LoVo (cell line): ENCODE results near the gene CDH24.

ENCODE experiments used
- DNase-seq: peaks from one replicate; pipeline ENCODE4 v3.0.0-alpha.2; 2016; ENCODE audit warnings: low spot score

The CDH24 gene

GRCh38 chr14:23043754-23044153, 13.6 kb downstream of the CDH24 start:
- DNase-seq, result no peak

GRCh38 chr14:23043145-23043544, 14.2 kb downstream of the CDH24 start:
- DNase-seq, result no peak

GRCh38 chr14:23042162-23042965, 15.0 kb downstream of the CDH24 start, which contains the start of gene PSMB11:
Gene PSMB11, plus strand, starts transcription at chr14:23042212. Its CDS starts 14 bp downstream, at chr14:23042226.
- DNase-seq, result no peak

GRCh38 chr14:23041729-23042128, 15.6 kb downstream of the CDH24 start:
- no peak for DNase-seq

- no peak for DNase-seq
Measured at GRCh38 chr14:23040100-23040499, 17.2 kb downstream of the CDH24 start.

GRCh38 chr14:23035303-23036144, 21.8 kb downstream of the CDH24 start:
- no peak for DNase-seq

- peak; percentile 93 for DNase-seq
Measured at GRCh38 chr14:23034498-23035302, 22.6 kb downstream of the CDH24 start, which contains the start of gene PSMB5. Gene PSMB5, minus strand, starts transcription at chr14:23034900. Its CDS starts 19 bp downstream, at chr14:23034881.

- no peak for DNase-seq
Measured at GRCh38 chr14:23033801-23034497, 23.4 kb downstream of the CDH24 start.

- DNase-seq, result no peak
Measured at GRCh38 chr14:23033251-23033727, 24.0 kb downstream of the CDH24 start.

- no peak for DNase-seq
Measured at GRCh38 chr14:23030936-23031335, 26.4 kb downstream of the CDH24 start.

GRCh38 chr14:23028799-23029198, 28.5 kb downstream of the CDH24 start:
- no peak for DNase-seq

GRCh38 chr14:23025151-23025814, 32.0 kb downstream of the CDH24 start:
- DNase-seq, result no peak

- no peak for DNase-seq
Measured at GRCh38 chr14:23024612-23025075, 32.7 kb downstream of the CDH24 start.

GRCh38 chr14:23023795-23024152, 33.5 kb downstream of the CDH24 start:
- no peak for DNase-seq

- no peak for DNase-seq
Measured at GRCh38 chr14:23023022-23023794, 34.1 kb downstream of the CDH24 start.

GRCh38 chr14:23021889-23022442, 35.4 kb downstream of the CDH24 start:
- no peak for DNase-seq

GRCh38 chr14:23021434-23021833, 35.9 kb downstream of the CDH24 start:
- DNase-seq, result no peak

GRCh38 chr14:23020143-23021128, 36.9 kb downstream of the CDH24 start:
- DNase-seq, result no peak
